H1 (cell line): ENCODE results near the gene PTGDS. TPM values are rescaled to one million over a fixed set of nuclear protein-coding genes. Genes with fewer than 3 reads are reported as not detected.

Source experiments
- CTCF ChIA-PET: fragments of 300-600 bp; sonication (Branson Sonifier 250); formaldehyde crosslinking; loops from one replicate; lab custom pipeline; 2021; ENCODE audit not compliant: partially characterized antibody; lab: Charles Lee
- POLR2A ChIA-PET: fragments of 300-600 bp; sonication (Branson Sonifier 250); formaldehyde crosslinking; loops from one replicate; lab custom pipeline; 2021; ENCODE audit warnings: inconsistent platforms; ENCODE audit not compliant: partially characterized antibody; lab: Charles Lee
- DNase-seq, 2 experiments: peaks; one replicate each; pipeline versions ENCODE4 v3.0.0 to v3.0.0-alpha.2; 2010 to 2022; ENCODE audit warnings: low spot score in 2 of 2, low read depth in 1 of 2, mixed read lengths in 1 of 2
- FAIRE-seq: peaks from 2 replicates; lab custom pipeline; 2011; peaks lifted over from hg19 to GRCh38; lab: Jason Lieb, UNC
- H2AFZ ChIP-seq: 2 replicates; pipeline ENCODE4 v1.8.1; 2012; ENCODE audit warnings: low read length, inconsistent platforms
- H2AK5ac ChIP-seq: 2 replicates; pipeline ENCODE4 v1.6.1; 2013; ENCODE audit warnings: low read depth, low read length
- H2BK120ac ChIP-seq: replicated peaks from 2 replicates; pipeline ENCODE3; 2013; ENCODE audit warnings: low read depth, low read length, inconsistent platforms
- H2BK12ac ChIP-seq: 2 replicates; pipeline ENCODE4 v1.6.1; 2013; ENCODE audit warnings: low read depth, low read length
- H2BK15ac ChIP-seq: 2 replicates; pipeline ENCODE4 v1.6.1; 2013; ENCODE audit warnings: low read length
- H2BK20ac ChIP-seq: 2 replicates; pipeline ENCODE4 v1.6.1; 2013; ENCODE audit warnings: low read length
- H2BK5ac ChIP-seq: 2 replicates; pipeline ENCODE4 v1.6.1; 2013; ENCODE audit warnings: low read depth, low read length
- H3K14ac ChIP-seq: 2 replicates; pipeline ENCODE4 v1.6.1; 2013; ENCODE audit warnings: inconsistent platforms; ENCODE audit not compliant: insufficient read length
- H3K18ac ChIP-seq: 2 replicates; pipeline ENCODE4 v1.6.1; 2013; ENCODE audit warnings: low read length; ENCODE audit errors: extremely low read depth
- H3K23ac ChIP-seq: 2 replicates; pipeline ENCODE4 v1.6.1; 2013; ENCODE audit warnings: inconsistent platforms; ENCODE audit not compliant: insufficient read length
- H3K23me2 ChIP-seq: 2 replicates; pipeline ENCODE4 v1.6.1; 2013; ENCODE audit warnings: low read depth, low read length
- H3K27ac ChIP-seq: 2 replicates; pipeline ENCODE4 v1.6.1; 2011; ENCODE audit warnings: low read depth, low read length, inconsistent platforms
- H3K27me3 ChIP-seq, 4 experiments: replicated peaks in 1 of 4; 1 replicate in 1 of 4; 2 replicates in 3 of 4; pipeline versions ENCODE4 v1.6.1 to v1.8.1; 2011 to 2013; ENCODE audit warnings: low read length in 3 of 4, mild to moderate bottlenecking in 3 of 4, inconsistent platforms in 2 of 4, mixed read lengths in 2 of 4, moderate library complexity in 1 of 4; ENCODE audit not compliant: control insufficient read depth in 3 of 4, insufficient read depth in 3 of 4; ENCODE audit errors: extremely low read depth in 1 of 4
- H3K36me3 ChIP-seq, 4 experiments: 2 replicates each; pipeline versions ENCODE4 v1.6.1 to v1.8.1; 2011 to 2013; ENCODE audit warnings: mild to moderate bottlenecking in 4 of 4, low read length in 3 of 4, moderate library complexity in 2 of 4, control low read depth in 1 of 4, inconsistent platforms in 1 of 4; ENCODE audit not compliant: insufficient read depth in 4 of 4, control insufficient read depth in 2 of 4
- H3K4ac ChIP-seq: replicated peaks from 2 replicates; pipeline ENCODE3; 2013; ENCODE audit warnings: low read length, low read depth, mixed read lengths, inconsistent platforms; ENCODE audit not compliant: insufficient read length
- H3K4me1 ChIP-seq, 4 experiments: replicated peaks in 1 of 4; 1 replicate in 1 of 4; 2 replicates in 3 of 4; pipeline versions ENCODE4 v1.6.1 to v1.8.1; 2011 to 2013; ENCODE audit warnings: low read length in 3 of 4, inconsistent platforms in 2 of 4, mixed read lengths in 1 of 4; ENCODE audit not compliant: insufficient read depth in 4 of 4, control insufficient read depth in 3 of 4
- H3K4me2 ChIP-seq, 2 experiments: 2 replicates each; pipeline versions ENCODE4 v1.6.1 to v1.8.1; 2011 to 2013; ENCODE audit warnings: low read depth in 2 of 2, low read length in 2 of 2, control low read depth in 1 of 2, inconsistent platforms in 1 of 2, mild to moderate bottlenecking in 1 of 2; ENCODE audit not compliant: insufficient read depth in 1 of 2
- H3K4me3 ChIP-seq, 4 experiments: fragments of 200-600, 300-600 bp in 1 of 4; sonication (generic), shearing (Covaris generic), sonication (Bioruptor Twin) in 1 of 4; 2 replicates each; pipeline versions ENCODE4 v1.5.1 to v1.8.1; 2011 to 2016; ENCODE audit warnings: low read length in 4 of 4, low read depth in 3 of 4, control low read depth in 2 of 4, inconsistent platforms in 2 of 4, mild to moderate bottlenecking in 2 of 4, mixed read lengths in 1 of 4, moderate library complexity in 1 of 4; ENCODE audit not compliant: insufficient read depth in 2 of 4; ENCODE audit errors: extremely low read depth in 1 of 4
- H3K56ac ChIP-seq: replicated peaks from 2 replicates; pipeline ENCODE3; 2013; ENCODE audit warnings: low read depth, mild to moderate bottlenecking, mixed read lengths, low read length, inconsistent platforms; ENCODE audit not compliant: insufficient read length
- H3K79me1 ChIP-seq: 2 replicates; pipeline ENCODE4 v1.6.1; 2013; ENCODE audit warnings: low read depth, low read length, control low read depth
- H3K79me2 ChIP-seq, 2 experiments: 2 replicates each; pipeline versions ENCODE4 v1.6.1 to v1.8.1; 2012 to 2013; ENCODE audit warnings: low read length in 2 of 2, mild to moderate bottlenecking in 2 of 2, inconsistent platforms in 1 of 2; ENCODE audit not compliant: insufficient read depth in 2 of 2, control insufficient read depth in 1 of 2
- H3K9ac ChIP-seq, 4 experiments: replicated peaks in 1 of 4; 1 replicate in 1 of 4; 2 replicates in 3 of 4; pipeline versions ENCODE4 v1.6.1 to v1.8.1; 2011 to 2013; ENCODE audit warnings: low read depth in 3 of 4, low read length in 3 of 4, control low read depth in 2 of 4, mild to moderate bottlenecking in 2 of 4, moderate library complexity in 2 of 4, inconsistent platforms in 1 of 4; ENCODE audit errors: extremely low read depth in 1 of 4
- H3K9me3 ChIP-seq, 2 experiments: 2 replicates each; pipeline versions ENCODE4 v1.6.1 to v1.8.1; 2012 to 2013; ENCODE audit warnings: mild to moderate bottlenecking in 2 of 2, moderate library complexity in 2 of 2, control low read depth in 1 of 2, inconsistent platforms in 1 of 2, low read depth in 1 of 2, low read length in 1 of 2, mixed read lengths in 1 of 2; ENCODE audit not compliant: insufficient read depth in 2 of 2
- H4K20me1 ChIP-seq, 2 experiments: replicated peaks in 1 of 2; 2 replicates each; pipeline versions ENCODE3 to v1.8.1; 2011 to 2013; ENCODE audit warnings: inconsistent platforms in 2 of 2, low read length in 2 of 2, mild to moderate bottlenecking in 1 of 2; ENCODE audit not compliant: insufficient read depth in 2 of 2, control insufficient read depth in 1 of 2
- H4K5ac ChIP-seq: 2 replicates; pipeline ENCODE4 v1.6.1; 2013; ENCODE audit warnings: low read length, low read depth, mixed read lengths, inconsistent platforms; ENCODE audit not compliant: insufficient read length
- H4K8ac ChIP-seq: 2 replicates; pipeline ENCODE4 v1.8.0; 2013; ENCODE audit warnings: mild to moderate bottlenecking, moderate library complexity, low read length, inconsistent platforms; ENCODE audit not compliant: insufficient read depth; ENCODE audit errors: extremely low read depth
- H4K91ac ChIP-seq: replicated peaks from 2 replicates; pipeline ENCODE3; 2013; ENCODE audit warnings: low read length, mixed read lengths, inconsistent platforms; ENCODE audit not compliant: insufficient read length
- ASH2L ChIP-seq: fragments of 200-600, 300-600 bp; sonication (generic); IDR thresholded peaks from one replicate; pipeline ENCODE4 v1.7.1; 2017; ENCODE audit warnings: low read length
- BCL11A ChIP-seq, 2 experiments: IDR thresholded peaks; one replicate each; pipeline ENCODE4 v1.6.1; 2011; ENCODE audit warnings: low read depth in 2 of 2, low read length in 2 of 2, mild to moderate bottlenecking in 2 of 2
- CTCF ChIP-seq, 3 experiments: IDR thresholded peaks; 1 replicate in 2 of 3; 2 replicates in 1 of 3; pipeline versions ENCODE4 v1.5.1 to v1.6.1; 2011; ENCODE audit warnings: low read length in 3 of 3, mild to moderate bottlenecking in 3 of 3, inconsistent platforms in 2 of 3, low read depth in 1 of 3, moderate library complexity in 1 of 3; ENCODE audit not compliant: insufficient read depth in 1 of 3; ENCODE audit errors: control extremely low read depth in 1 of 3
- EGR1 ChIP-seq: IDR thresholded peaks from 2 replicates; pipeline ENCODE4 v1.6.1; 2011; ENCODE audit warnings: low read depth, low read length, borderline replicate concordance
- HDAC6 ChIP-seq: IDR thresholded peaks from one replicate; pipeline ENCODE4 v1.7.1; 2012; ENCODE audit warnings: low read depth, mild to moderate bottlenecking, inconsistent platforms, low read length, moderate library complexity
- MAFK ChIP-seq: IDR thresholded peaks from 2 replicates; pipeline ENCODE4 v1.6.1; 2012; ENCODE audit warnings: low read depth, mild to moderate bottlenecking, improper control_type of control experiment, low read length
- RBBP5 ChIP-seq: IDR thresholded peaks from 2 replicates; pipeline ENCODE4 v1.7.1; 2012; ENCODE audit warnings: low read depth, mild to moderate bottlenecking, inconsistent platforms, low read length, moderate library complexity, borderline replicate concordance
- SIRT6 ChIP-seq: IDR thresholded peaks from one replicate; pipeline ENCODE4 v1.7.1; 2012; ENCODE audit warnings: low read length, inconsistent platforms
- TEAD4 ChIP-seq: IDR thresholded peaks from 2 replicates; pipeline ENCODE4 v1.6.1; 2012; ENCODE audit warnings: low read depth, low read length, inconsistent platforms, mixed read lengths
- YY1 ChIP-seq: IDR thresholded peaks from 2 replicates; pipeline ENCODE4 v1.6.1; 2011; ENCODE audit warnings: low read depth, mild to moderate bottlenecking, low read length
- WGBS, 2 experiments: shearing (Covaris generic) in 1 of 2; methylation state at CpG; one replicate each; pipeline versions ENCODE4 v1.1.6 to v1.1.7; 2013 to 2015; ENCODE audit warnings: low lambda C conversion rate in 2 of 2, mixed read lengths in 2 of 2, inconsistent platforms in 1 of 2, low coverage in 1 of 2, missing lambda C conversion rate in 1 of 2; ENCODE audit not compliant: insufficient replicate concordance in 2 of 2, insufficient coverage in 1 of 2, insufficient read length in 1 of 2; ENCODE audit errors: extremely low coverage in 1 of 2, missing lambda C conversion rate in 1 of 2; 5-methylcytosine and 5-hydroxymethylcytosine counted together
- polyA plus RNA-seq, 7 experiments: library from polyadenylated mRNA; depleted of rRNA in 3 of 7; stranded (reverse) in 5 of 7; unstranded in 2 of 7; fragments of >200 nt in 5 of 7; fragments of 200-250 nt in 2 of 7; gene quantifications; 1 replicate in 5 of 7; 2 replicates in 1 of 7; 4 replicates in 1 of 7; pipeline versions ENCODE4 v1.2.1 to v1.2.3, GENCODE V29; 2011 to 2013; ENCODE audit warnings: missing spikeins in 2 of 7, mixed read lengths in 2 of 7
- total RNA-seq: library from RNA; stranded (reverse); fragmentation: NEBNext Ultra II Directional; extraction: Animal tissue kit (Norgen Biotek cat#: 25700); gene quantifications from 2 replicates; pipeline ENCODE4 v1.2.1, GENCODE V29; 2021

Gene PTGDS
- total and polyA plus RNA-seq, 2 of the 8 experiments (the other 6 are each of a cell fraction or from before 2014, with no cell fraction given), result 1.7 to 2.3 TPM

GRCh38 chr9:136939431-136939995 lies 37.8 kb upstream of the PTGDS start:
- CTCF ChIA-PET, result interaction anchor here (0.8 to 2.1 kb wide), 5 partner anchors 21 to 170 kb away, joined by 3 to 6 read pairs (median 4); partner anchors contain the start of gene ABCA2
- TF ChIP-seq MAFK, result no peak
- TF ChIP-seq SIRT6, result no peak
- no peak for TF ChIP-seq HDAC6
- no peak for TF ChIP-seq RBBP5
- no peak for TF ChIP-seq ASH2L
- TF ChIP-seq YY1, result no peak
- TF ChIP-seq BCL11A (IDR thresholded peaks at IDR 0.05; ENCODE audit: low read depth in 2 of 2, low read length in 2 of 2), result no peak
- TF ChIP-seq EGR1, result no peak
- TF ChIP-seq CTCF (IDR thresholded peaks at IDR 0.05; ENCODE audit: control extremely low read depth in 1 of 3, insufficient read depth in 1 of 3, low read depth in 1 of 3, low read length in 3 of 3), result no peak
- no peak for TF ChIP-seq TEAD4

More at GRCh38 chr9:136939431-136939995, 37.8 kb upstream of the PTGDS start:
- POLR2A ChIA-PET, result interaction anchor here (0.9 to 1.3 kb wide), 2 partner anchors 9 to 83 kb away, joined by 3 read pairs; no protein-coding TSS in a partner anchor
- H2BK12ac ChIP-seq, result no peak overlapping the region
- H3K36me3 ChIP-seq, result peaks cover 12 to 34% (median 18%) of the 10 kb centered on the region in 4 experiments; a peak in 7 of 8 replicates
- H2AFZ ChIP-seq, result no peak overlapping the region
- no peak overlapping the region for H2BK5ac ChIP-seq
- no peak overlapping the region for H2BK20ac ChIP-seq
- H3K9ac ChIP-seq, result no peak overlapping the region
- no peak overlapping the region for H3K4ac ChIP-seq
- no peak overlapping the region for H4K91ac ChIP-seq
- no peak overlapping the region for H3K23ac ChIP-seq
- H3K27ac ChIP-seq, result no peak overlapping the region
- H3K79me1 ChIP-seq, result no peaks in the 10 kb centered on the region; the same call in 1 of the 2 replicates
- no peak overlapping the region for H3K14ac ChIP-seq
- H3K4me1 ChIP-seq, result peaks cover 0 to 6% (median 4%) of the 10 kb centered on the region in 4 experiments; a peak in 4 of 7 replicates
- no peak overlapping the region; the same call in 1 of the 2 replicates for H4K8ac ChIP-seq
- H3K9me3 ChIP-seq, result no peaks in the 10 kb centered on the region
- 94% methylated on average over 28 of the region's 28 CpGs; no CpG with 5 or more reads in 1 of the 2 experiments for WGBS, 2 experiments
- no peak overlapping the region for H2BK120ac ChIP-seq
- DNase-seq, result no peak
- no peak overlapping the region for H3K18ac ChIP-seq
- H3K23me2 ChIP-seq, result peaks cover 5% of the 10 kb centered on the region; the same call in 1 of the 2 replicates
- H3K4me2 ChIP-seq, result no peak overlapping the region
- H2BK15ac ChIP-seq, result no peak overlapping the region
- peaks cover 7 to 32% of the 10 kb centered on the region in 2 experiments for H4K20me1 ChIP-seq
- no peak overlapping the region for H4K5ac ChIP-seq
- H2AK5ac ChIP-seq, result no peak overlapping the region
- H3K79me2 ChIP-seq, result peaks cover 0 to 3% of the 10 kb centered on the region in 2 experiments; a peak in 1 of 4 replicates
- H3K4me3 ChIP-seq, result no peak overlapping the region
- no peak overlapping the region for H3K56ac ChIP-seq
- no peaks in the 10 kb centered on the region for H3K27me3 ChIP-seq
- no peak for FAIRE-seq
